NB4 (cell line): ENCODE measurements around the gene CHCHD1.

ENCODE experiments used
- CTCF ChIP-seq: IDR thresholded peaks from one replicate; pipeline ENCODE4 v1.5.1; 2012; ENCODE audit warnings: low read depth, low read length
- MAX ChIP-seq: IDR thresholded peaks from 2 replicates; pipeline ENCODE4 v1.6.1; 2011; ENCODE audit warnings: low read depth, low read length

- TF ChIP-seq MAX (no peak), CTCF (peak; percentile 17)
Observed at GRCh38 chr10:73818402-73818801, 36.6 kb downstream of the CHCHD1 start.
